Uterus (tissue), 4 donors: ENCODE data around the gene TH. TPM values are rescaled to one million over a fixed set of nuclear protein-coding genes. Genes with fewer than 3 reads are reported as not detected.

ENCODE experiments used
- DNase-seq, 2 donors: peaks; one replicate each; pipeline ENCODE4 v3.0.0-alpha.2; 2019 to 2020
- H3K27ac ChIP-seq, 2 donors: fragments of 200-600 bp; sonication (generic); 1 replicate in 1 of 2; 2 replicates in 1 of 2; pipeline ENCODE4 v1.5.1; 2016 to 2018
- H3K27me3 ChIP-seq, 2 donors: fragments of 200-600 bp; sonication (generic); one replicate each; pipeline ENCODE4 v1.5.1; 2018 to 2019; ENCODE audit warnings: control low read depth in 1 of 2
- H3K36me3 ChIP-seq, 2 donors: fragments of 200-600 bp; sonication (generic); one replicate each; pipeline ENCODE4 v1.5.1; 2019; ENCODE audit warnings: control low read depth in 1 of 2
- H3K4me1 ChIP-seq, 2 donors: fragments of 200-600 bp; sonication (generic); one replicate each; pipeline ENCODE4 v1.5.1; 2018 to 2019; ENCODE audit warnings: control low read depth in 1 of 2
- H3K4me3 ChIP-seq, 2 donors: fragments of 200-600 bp; sonication (generic); 1 replicate in 1 of 2; 2 replicates in 1 of 2; pipeline ENCODE4 v1.5.1; 2018 to 2019; ENCODE audit warnings: mild to moderate bottlenecking in 1 of 2
- H3K9me3 ChIP-seq, 2 donors: fragments of 200-600 bp; sonication (generic); one replicate each; pipeline ENCODE4 v1.5.1; 2019; ENCODE audit warnings: control low read depth in 1 of 2
- CTCF ChIP-seq, 4 experiments: fragments of 200-600 bp in 2 of 4; fragments of 450-650 bp in 2 of 4; sonication (generic) in 2 of 4; IDR thresholded peaks; one replicate each; pipeline ENCODE4 v1.5.1; 2016 to 2019; ENCODE audit warnings: antibody characterized with exemption in 4 of 4, mild to moderate bottlenecking in 2 of 4, moderate library complexity in 1 of 4
- POLR2A ChIP-seq, 2 donors: fragments of 450-650 bp; IDR thresholded peaks; one replicate each; pipeline ENCODE4 v1.6.1; 2016; ENCODE audit warnings: antibody characterized with exemption in 2 of 2, mild to moderate bottlenecking in 1 of 2, moderate library complexity in 1 of 2
- intact Hi-C: fragments of 100-400 bp; cut with DNase I; formaldehyde crosslinking; loops from one replicate; pipeline ENCODE4 v1.15.1; 2023; ENCODE audit warnings: low total_unique reads
- total RNA-seq, 4 donors: library from RNA; depleted of rRNA in 3 of 4; stranded (reverse); fragments of >200 nt in 3 of 4; gene quantifications; one replicate each; pipeline versions ENCODE4 v1.1.0 to v1.2.4, GENCODE V29; 2014 to 2023
- donor health status: DM: yes; HTN: yes; CAD: no.

Gene TH
- total RNA-seq, 4 donors from 2014 or later = 0.37 to 1.3 TPM; not detected in 2

GRCh38 chr11:2135018-2135569 is 36.5 kb downstream of the TH start:
- intact Hi-C loops = no loop called here
- DNase-seq = no peak
- Histone ChIP-seq H3K27ac (no peak overlapping the region), H3K9me3 (no peaks in the 10 kb centered on the region), H3K4me1 (peaks cover 0 to 14% of the 10 kb centered on the region in 2 donors), H3K36me3 (no peaks in the 10 kb centered on the region), H3K27me3 (peaks cover 4 to 5% of the 10 kb centered on the region in 2 donors), H3K4me3 (no peak overlapping the region)
- no peak for TF ChIP-seq POLR2A (IDR thresholded peaks at IDR 0.05)
- TF ChIP-seq CTCF (IDR thresholded peaks at IDR 0.05) = no peak

- DNase-seq = no peak
- TF ChIP-seq CTCF (IDR thresholded peaks at IDR 0.05) (no peak), POLR2A (IDR thresholded peaks at IDR 0.05) (no peak)
- no peak overlapping the region for H3K27ac ChIP-seq
- intact Hi-C loops = no loop called here
- no peaks in the 10 kb centered on the region for H3K9me3 ChIP-seq
- no peaks in the 10 kb centered on the region for H3K36me3 ChIP-seq
- peaks cover 0 to 9% of the 10 kb centered on the region in 2 donors for H3K4me1 ChIP-seq
- H3K4me3 ChIP-seq = no peak overlapping the region
- peaks cover 4 to 5% of the 10 kb centered on the region in 2 donors for H3K27me3 ChIP-seq
These were observed 37.3 kb downstream of the TH start for GRCh38 chr11:2134022-2135010.

GRCh38 chr11:2133241-2134021 is 38.2 kb downstream of the TH start:
- peaks cover 0 to 4% of the 10 kb centered on the region in 2 donors for H3K27me3 ChIP-seq
- TF ChIP-seq POLR2A (IDR thresholded peaks at IDR 0.05) (no peak), CTCF (IDR thresholded peaks at IDR 0.05) (no peak)
- H3K27ac ChIP-seq = no peak overlapping the region
- peaks cover 0 to 9% of the 10 kb centered on the region in 2 donors for H3K4me1 ChIP-seq
- H3K9me3 ChIP-seq = no peaks in the 10 kb centered on the region
- no peaks in the 10 kb centered on the region for H3K36me3 ChIP-seq
- no peak overlapping the region for H3K4me3 ChIP-seq
- no peak for DNase-seq
- intact Hi-C loops = no loop called here

GRCh38 chr11:2132874-2133240 is 38.8 kb downstream of the TH start:
- Histone ChIP-seq H3K9me3 (no peaks in the 10 kb centered on the region), H3K27ac (no peak overlapping the region), H3K4me1 (peaks cover 0 to 6% of the 10 kb centered on the region in 2 donors), H3K4me3 (no peak overlapping the region), H3K36me3 (no peaks in the 10 kb centered on the region), H3K27me3 (peaks cover 0 to 4% of the 10 kb centered on the region in 2 donors)
- intact Hi-C loops = no loop called here
- TF ChIP-seq POLR2A (IDR thresholded peaks at IDR 0.05) = no peak
- no peak for TF ChIP-seq CTCF (IDR thresholded peaks at IDR 0.05)
- DNase-seq = no peak
